K562 (cell line): Measurements from ENCODE around the gene PTP4A2. TPM values are rescaled to one million over a fixed set of nuclear protein-coding genes. Genes with fewer than 3 reads are reported as not detected.

Experiments used
- ATAC-seq: fragments of 200-7000 bp; cut with Tn5 transposase; 3 replicates; pipeline ENCODE4 v1.9.1; 2020; ENCODE audit warnings: moderate library complexity
- BruUV-seq: library from RNA; stranded (reverse); fragments of 400-500 nt; replicated peaks from 2 replicates; lab custom pipeline; 2021; lab: Mats Ljungman, UMichigan
- CTCF ChIA-PET: fragments of 300-600 bp; formaldehyde crosslinking; extraction: SDS; loops from one replicate; lab custom pipeline; 2021; ENCODE audit warnings: low intra/inter-chr PET ratio; lab: Yijun Ruan, JAX
- POLR2A ChIA-PET: fragments of 300-600, 350-650 bp; sonication (Branson Sonifier 250); formaldehyde crosslinking; extraction: SDS; loops from one replicate; lab custom pipeline; 2021; ENCODE audit warnings: antibody characterized with exemption, inconsistent platforms; lab: Yijun Ruan, JAX
- DNase-seq, 4 experiments: peaks; one replicate each; pipeline versions ENCODE4 v3.0.0 to v3.0.0-alpha.2; 2011 to 2018; ENCODE audit warnings: low spot score in 3 of 4, mixed read lengths in 3 of 4; ENCODE audit errors: extremely low read depth in 1 of 4
- FAIRE-seq: peaks from 2 replicates; lab custom pipeline; 2011; peaks lifted over from hg19 to GRCh38; lab: Jason Lieb, UNC
- H2AFZ ChIP-seq: 2 replicates; pipeline ENCODE4 v1.6.0; 2011; ENCODE audit warnings: low read depth, low read length, control low read depth, inconsistent platforms
- H3K27ac ChIP-seq: fragments of 200-600 bp; 3 replicates; pipeline ENCODE4 v1.8.0; 2011; ENCODE audit warnings: low read depth, mild to moderate bottlenecking, control low read depth, inconsistent platforms, low read length, moderate library complexity, mixed read lengths; ENCODE audit errors: extremely low read depth
- H3K27me3 ChIP-seq, 2 experiments: fragments of 300-600 bp in 1 of 2; 2 replicates in 1 of 2; 3 replicates in 1 of 2; pipeline versions ENCODE4 v1.6.0 to v1.8.0; 2011; ENCODE audit warnings: inconsistent platforms in 2 of 2, low read length in 2 of 2, mild to moderate bottlenecking in 1 of 2, mixed read lengths in 1 of 2, moderate library complexity in 1 of 2; ENCODE audit not compliant: control insufficient read depth in 2 of 2, insufficient read depth in 2 of 2
- H3K36me3 ChIP-seq: fragments of 300-600 bp; 3 replicates; pipeline ENCODE4 v1.8.0; 2011; ENCODE audit warnings: mild to moderate bottlenecking, low read length, inconsistent platforms; ENCODE audit not compliant: control insufficient read depth, insufficient read depth
- H3K4me1 ChIP-seq, 2 experiments: fragments of 200-600 bp in 1 of 2; replicated peaks in 1 of 2; 2 replicates in 1 of 2; 3 replicates in 1 of 2; pipeline versions ENCODE4 v1.5.1 to v1.8.0; 2011; ENCODE audit warnings: inconsistent platforms in 2 of 2, low read length in 2 of 2, mild to moderate bottlenecking in 1 of 2, mixed read lengths in 1 of 2, moderate library complexity in 1 of 2; ENCODE audit not compliant: control insufficient read depth in 2 of 2, insufficient read depth in 2 of 2
- H3K4me2 ChIP-seq: 2 replicates; pipeline ENCODE4 v1.6.1; 2011; ENCODE audit warnings: low read length, control low read depth, inconsistent platforms, mixed read lengths; ENCODE audit not compliant: insufficient read depth
- H3K4me3 ChIP-seq: fragments of 200-600 bp; sonication (generic), shearing (Covaris generic); 2 replicates; pipeline ENCODE4 v1.5.1; 2016; ENCODE audit warnings: control low read depth, inconsistent platforms
- H3K79me2 ChIP-seq: fragments of 200-600 bp; 3 replicates; pipeline ENCODE4 v1.8.0; 2011; ENCODE audit warnings: low read length, inconsistent platforms; ENCODE audit not compliant: control insufficient read depth, insufficient read depth
- H3K9ac ChIP-seq, 2 experiments: 2 replicates each; pipeline versions ENCODE4 v1.6.0 to v1.6.1; 2011; ENCODE audit warnings: low read depth in 2 of 2, low read length in 2 of 2, control low read depth in 1 of 2, inconsistent platforms in 1 of 2, mild to moderate bottlenecking in 1 of 2, mixed read lengths in 1 of 2; ENCODE audit not compliant: insufficient read depth in 1 of 2
- H3K9me1 ChIP-seq: one replicate; pipeline ENCODE4 v1.6.0; 2011; ENCODE audit warnings: inconsistent platforms, mild to moderate bottlenecking, low read length, moderate library complexity; ENCODE audit not compliant: control insufficient read depth, insufficient read depth
- H3K9me3 ChIP-seq: replicated peaks from 2 replicates; pipeline ENCODE4 v1.5.1; 2011; ENCODE audit warnings: low read depth, low read length, inconsistent platforms; ENCODE audit not compliant: control insufficient read depth, insufficient read depth
- H4K20me1 ChIP-seq: replicated peaks from 2 replicates; pipeline ENCODE4 v1.6.1; 2011; ENCODE audit warnings: low read length, inconsistent platforms, mixed read lengths; ENCODE audit not compliant: control insufficient read depth, insufficient read depth
- BCL6 ChIP-seq: fragments of 250-450 bp; sonication (Bioruptor Pico); IDR thresholded peaks from 2 replicates; pipeline ENCODE4 v1.4.0; 2020
- BRD9 ChIP-seq: fragments of 450-650 bp; IDR thresholded peaks from 2 replicates; pipeline ENCODE4 v1.6.1; 2018; ENCODE audit warnings: low read depth; ENCODE audit not compliant: partially characterized antibody
- CBFA2T2 ChIP-seq: fragments of 450-650 bp; conservative IDR thresholded peaks from 2 replicates; pipeline ENCODE4 v1.6.1; 2017; ENCODE audit warnings: mild to moderate bottlenecking
- CTBP1 ChIP-seq: fragments of 450-650 bp; IDR thresholded peaks from 2 replicates; pipeline ENCODE4 v1.6.1; 2016; ENCODE audit warnings: borderline replicate concordance
- DNMT1 ChIP-seq: fragments of 450-650 bp; IDR thresholded peaks from 2 replicates; pipeline ENCODE4 v1.6.1; 2016; ENCODE audit warnings: antibody characterized with exemption, mild to moderate bottlenecking
- EHMT2 ChIP-seq: fragments of 450-650 bp; IDR thresholded peaks from 2 replicates; pipeline ENCODE4 v1.6.1; 2018; ENCODE audit warnings: antibody characterized with exemption
- ETS1 ChIP-seq: conservative IDR thresholded peaks from 2 replicates; pipeline ENCODE4 v1.6.1; 2011; ENCODE audit warnings: low read depth, mild to moderate bottlenecking, low read length; ENCODE audit not compliant: control insufficient read depth
- HEY1 ChIP-seq: fragments of 250-450 bp; sonication (Bioruptor Pico); IDR thresholded peaks from 2 replicates; pipeline ENCODE4 v1.5.0; 2020; ENCODE audit warnings: mild to moderate bottlenecking, moderate library complexity, borderline replicate concordance
- LEF1 ChIP-seq: fragments of 450-650 bp; IDR thresholded peaks from 2 replicates; pipeline ENCODE4 v1.6.1; 2016; ENCODE audit warnings: mild to moderate bottlenecking
- RBBP5 ChIP-seq: fragments of 200-600 bp; sonication (generic); IDR thresholded peaks from 2 replicates; pipeline ENCODE4 v1.6.1; 2012; ENCODE audit warnings: borderline replicate concordance, mild to moderate bottlenecking, low read length, control low read depth, inconsistent platforms; ENCODE audit not compliant: insufficient read depth, poor library complexity, severe bottlenecking
- ZFP36 ChIP-seq: fragments of 150-350 bp; IDR thresholded peaks from 2 replicates; pipeline ENCODE4 v1.6.1; 2018; ENCODE audit warnings: low read length, low read depth; ENCODE audit not compliant: partially characterized antibody
- ZNF318 ChIP-seq, 2 experiments: fragments of 450-650 bp; IDR thresholded peaks; 2 replicates each; pipeline ENCODE4 v1.6.1; 2016; ENCODE audit warnings: mild to moderate bottlenecking in 2 of 2, borderline replicate concordance in 1 of 2, low read depth in 1 of 2, moderate library complexity in 1 of 2
- WGBS: fragments of 100-300 bp; shearing (Covaris generic); methylation state at CpG from one replicate; pipeline ENCODE4 v1.1.6; 2016; ENCODE audit warnings: low coverage, mixed read lengths; ENCODE audit not compliant: insufficient coverage; ENCODE audit errors: missing lambda C conversion rate; 5-methylcytosine and 5-hydroxymethylcytosine counted together
- in situ Hi-C: fragments of 300-500 bp; cut with MboI; formaldehyde crosslinking; loops from 4 replicates; pipeline ENCODE4 v1.15.0; 2018; ENCODE audit warnings: inconsistent platforms, mixed read lengths
- intact Hi-C: fragments of 100-400 bp; cut with micrococcal nuclease; formaldehyde crosslinking; loops from 2 replicates; pipeline ENCODE4 v1.14.2; 2022
- polyA plus RNA-seq, 8 experiments: library from polyadenylated mRNA; depleted of rRNA in 4 of 8; stranded (reverse) in 5 of 8; unstranded in 3 of 8; fragments of >200 nt; fragmentation: Nextera tagmentation in 2 of 8; fragmentation: Illumina TruSeq in 1 of 8; extraction: Ambion mirVana in 2 of 8; extraction: Trizol in 1 of 8; gene quantifications; 2 replicates each; pipeline versions ENCODE4 v1.2.1 to v1.2.3, GENCODE V29; 2011 to 2014; ENCODE audit warnings: inconsistent platforms in 1 of 8, missing spikeins in 1 of 8
- total RNA-seq, 7 experiments: library from RNA; depleted of rRNA in 6 of 7; stranded (reverse); fragments of >200 nt in 6 of 7; fragmentation: Illumina TruSeq in 2 of 7; extraction: Trizol in 2 of 7; gene quantifications; 2 replicates each; pipeline versions ENCODE4 v1.2.1 to v1.2.3, GENCODE V29; 2011 to 2021; ENCODE audit warnings: low replicate concordance in 1 of 7

Gene PTP4A2
- total and polyA plus RNA-seq, 9 of the 15 experiments (the other 6 are each of a cell fraction or from before 2014, with no cell fraction given): 197 to 870 (median 480) TPM

DNA sequence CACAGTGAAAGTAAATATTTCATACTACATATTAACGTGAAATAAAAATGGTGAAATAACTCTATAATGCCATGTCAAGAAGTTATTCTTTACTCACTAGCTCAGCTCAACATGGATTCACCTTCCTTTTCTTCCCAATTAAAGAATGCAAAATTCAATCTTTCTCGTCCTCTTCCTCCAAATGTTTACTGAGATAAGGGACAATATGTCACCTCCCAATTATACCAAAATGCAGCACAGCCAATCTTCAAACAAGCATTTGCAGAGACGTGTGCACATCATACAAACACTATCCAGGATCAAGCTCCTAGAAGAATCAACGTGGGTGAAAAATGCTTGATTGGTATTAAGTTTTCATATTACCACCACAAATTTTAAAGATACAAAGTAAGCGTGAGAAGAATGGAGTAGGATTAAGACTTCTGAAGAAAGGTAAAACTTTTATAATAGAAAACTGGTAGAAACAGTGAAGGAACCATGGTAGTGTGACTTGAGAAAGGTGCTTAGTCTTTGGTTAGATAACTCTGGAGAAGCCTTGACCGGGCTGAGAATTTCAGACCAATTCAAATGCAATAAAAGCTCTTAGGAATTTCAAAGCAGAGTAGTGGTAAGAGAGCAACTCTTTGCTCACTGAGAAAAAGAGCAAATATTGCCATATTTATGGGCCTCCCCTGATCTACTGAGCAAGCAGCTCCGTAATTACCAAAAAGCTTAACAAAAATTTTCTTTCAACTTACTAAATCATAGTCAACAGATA lies 7.2 kb downstream of the PTP4A2 start:
- ATAC-seq: peak; percentile 14
- POLR2A ChIA-PET: interaction anchor here (0.6 to 2.6 kb wide), 11 partner anchors 8 to 86 kb away, joined by 3 to 10 read pairs (median 4); no protein-coding TSS in a partner anchor
- BruUV-seq: no TSS peak
- no peak for TF ChIP-seq DNMT1
- no peak for TF ChIP-seq EHMT2
- 0 out of 2 replicates have a peak, but pooled peaks have one; percentile 26 for TF ChIP-seq LEF1
- TF ChIP-seq BCL6 (CRISPR knock-in tag): no peak
- no peak; the same call in 1 of the 2 replicates for TF ChIP-seq CTBP1
- TF ChIP-seq ZFP36: no peak
- TF ChIP-seq ZNF318 (IDR thresholded peaks at IDR 0.05; ENCODE audit: borderline replicate concordance in 1 of 2, low read depth in 1 of 2): 0 out of 4 replicates have a peak, but pooled peaks of 1 of the 2 experiments have one; percentile 15
- no peak for TF ChIP-seq HEY1 (CRISPR knock-in tag)
- peak; percentile 31; the same call in 1 of the 2 replicates for TF ChIP-seq CBFA2T2
- TF ChIP-seq BRD9: peak; percentile 1
- no peak for TF ChIP-seq RBBP5
- no peak for TF ChIP-seq ETS1

More for the DNA sequence above, 7.2 kb downstream of the PTP4A2 start:
- peaks cover 51% of the 10 kb centered on the region for H3K36me3 ChIP-seq
- H3K4me1 ChIP-seq: peaks cover 49 to 88% of the 10 kb centered on the region in 2 experiments
- DNase-seq (peak in 1 of 4 experiments; percentile 58), FAIRE-seq (no peak)
- H4K20me1 ChIP-seq: peaks cover 70% of the 10 kb centered on the region
- intact Hi-C loops: no loop called here
- no peaks in the 10 kb centered on the region for H3K27me3 ChIP-seq
- no peaks in the 10 kb centered on the region for H3K9me3 ChIP-seq
- CTCF ChIA-PET: no interaction called here
- H3K9me1 ChIP-seq: no peaks in the 10 kb centered on the region
- peak overlapping the region; percentile 49 for H3K4me2 ChIP-seq
- in situ Hi-C loops: no loop called here
- peak overlapping the region; percentile 3; the same call in 1 of the 2 replicates for H3K4me3 ChIP-seq
- WGBS: 5% methylated on average over 7 of the region's 7 CpGs
- peak overlapping the region; percentile 71; the same call in 2 of the 3 replicates for H3K27ac ChIP-seq
- H3K79me2 ChIP-seq: peaks cover 100% of the 10 kb centered on the region
- no peak overlapping the region for H2AFZ ChIP-seq
- H3K9ac ChIP-seq: peak overlapping the region in 1 of 2 experiments; percentile 32; a peak in 2 of 4 replicates
